Prostate gland (tissue), 2 donors: ENCODE results near the gene GDPGP1. TPM values are rescaled to one million over a fixed set of nuclear protein-coding genes. Genes with fewer than 3 reads are reported as not detected.
A peak's percentile ranks its signal among the peaks of the same experiment; 100 is the strongest.
"Not testable (repeated sequence)": the region's sequence is repeated elsewhere in the genome, so short reads cannot be mapped to it uniquely, and the experiment has no call there.

Experiments
- DNase-seq: peaks from one replicate; pipeline ENCODE4 v3.0.0-alpha.2; 2019; ENCODE audit warnings: low spot score
- H3K27ac ChIP-seq, 2 donors: fragments of 200-600 bp; sonication (generic); 2 replicates each; pipeline ENCODE4 v1.5.1; 2017 to 2019
- H3K27me3 ChIP-seq: fragments of 200-600 bp; sonication (generic); replicated peaks from 2 replicates; pipeline ENCODE4 v1.5.1; 2019; ENCODE audit not compliant: insufficient read depth
- H3K36me3 ChIP-seq, 2 donors: fragments of 200-600 bp; sonication (generic); 1 replicate in 1 of 2; 2 replicates in 1 of 2; pipeline versions ENCODE4 v1.5.1 to v1.8.1; 2017 to 2019
- H3K4me1 ChIP-seq: fragments of 200-600 bp; sonication (generic); replicated peaks from 2 replicates; pipeline ENCODE4 v1.5.1; 2019
- H3K4me3 ChIP-seq, 2 donors: fragments of 200-600 bp; sonication (generic); 2 replicates each; pipeline ENCODE4 v1.5.1; 2017 to 2019
- H3K9me3 ChIP-seq: fragments of 200-600 bp; sonication (generic); 2 replicates; pipeline ENCODE4 v1.5.1; 2017
- CTCF ChIP-seq, 4 experiments: fragments of 200-600 bp in 2 of 4; fragments of 450-650 bp in 2 of 4; sonication (generic) in 2 of 4; IDR thresholded peaks; 1 replicate in 3 of 4; 2 replicates in 1 of 4; pipeline ENCODE4 v1.5.1; 2016 to 2019; ENCODE audit warnings: antibody characterized with exemption in 4 of 4, mild to moderate bottlenecking in 2 of 4, moderate library complexity in 2 of 4
- POLR2A ChIP-seq: fragments of 450-650 bp; IDR thresholded peaks from one replicate; pipeline ENCODE4 v1.6.1; 2016; ENCODE audit warnings: antibody characterized with exemption, mild to moderate bottlenecking
- POLR2AphosphoS5 ChIP-seq: sonication (generic); formaldehyde crosslinking; IDR thresholded peaks from one replicate; pipeline ENCODE4 v1.6.1; 2017; ENCODE audit warnings: antibody characterized with exemption
- WGBS: methylation state at CpG from one replicate; pipeline ENCODE4 v1.1.5; 2018; 5-methylcytosine and 5-hydroxymethylcytosine counted together
- intact Hi-C: fragments of 100-400 bp; cut with DNase I; formaldehyde crosslinking; loops from one replicate; pipeline ENCODE4 v1.14.2; 2022
- total RNA-seq, 2 donors: library from RNA; depleted of rRNA; stranded (reverse); fragments of >200 nt; gene quantifications; one replicate each; pipeline ENCODE4 v1.1.0, GENCODE V29; 2016

Gene GDPGP1
- 10 to 100 TPM; 15.4 to 21.5 TPM for total RNA-seq

GRCh38 chr15:90234096-90234988, at the start of gene GDPGP1:
Gene GDPGP1 (plus strand): TSS chr15:90234209. CDS start chr15:90240909, 6,700 bp downstream.
- peak within 1 kb of the TSS; percentile 90 to 95 for H3K27ac ChIP-seq
- WGBS, result 12% methylated on average over 19 of the region's 49 CpGs
- H3K4me3 ChIP-seq, result peak within 1 kb of the TSS; percentile 69 to 83
- no peaks in the 10 kb centered on the region for H3K27me3 ChIP-seq
- no peaks in the 10 kb centered on the region for H3K9me3 ChIP-seq
- TF ChIP-seq POLR2A (peak; percentile 59), CTCF (IDR thresholded peaks at IDR 0.05) (peak in 1 of 4 experiments; percentile 3), POLR2AphosphoS5 (no peak)
- no peak for DNase-seq
- H3K36me3 ChIP-seq, result peaks cover 0 to 2% of the 10 kb centered on the region in 2 donors
- H3K4me1 ChIP-seq, result peaks cover 17% of the 10 kb centered on the region
- intact Hi-C loops, result loop anchor here (2.0 kb wide), 1 partner anchor 14 kb away; the partner anchor contains the start of gene TTLL13

- H3K9me3 ChIP-seq, result no peaks in the 10 kb centered on the region
- peak overlapping the region; percentile 74 to 94 for H3K4me3 ChIP-seq
- DNase-seq, result peak; percentile 70
- WGBS, result 5% methylated on average over 42 of the region's 67 CpGs
- no peaks in the 10 kb centered on the region for H3K27me3 ChIP-seq
- H3K4me1 ChIP-seq, result peaks cover 11% of the 10 kb centered on the region
- TF ChIP-seq POLR2A, result peak; percentile 70
- TF ChIP-seq CTCF (IDR thresholded peaks at IDR 0.05), result peak in 1 of 4 experiments; percentile 9
- peak; percentile 19 for TF ChIP-seq POLR2AphosphoS5
- H3K27ac ChIP-seq, result peak overlapping the region; percentile 97 to 99
- H3K36me3 ChIP-seq, result no peaks in the 10 kb centered on the region
- intact Hi-C loops, result no loop called here
These were observed 49.0 kb upstream of the GDPGP1 start for GRCh38 chr15:90184786-90185704.

- intact Hi-C loops, result no loop called here
- no peak overlapping the region for H3K4me3 ChIP-seq
- WGBS, result 49% methylated on average over 8 of the region's 8 CpGs
- DNase-seq, result no peak
- H3K4me1 ChIP-seq, result peaks cover 21% of the 10 kb centered on the region
- no peaks in the 10 kb centered on the region for H3K36me3 ChIP-seq
- TF ChIP-seq CTCF (IDR thresholded peaks at IDR 0.05) (no peak), POLR2AphosphoS5 (no peak), POLR2A (no peak)
- H3K27ac ChIP-seq, result peak overlapping the region; percentile 63 to 99
- H3K27me3 ChIP-seq, result no peaks in the 10 kb centered on the region
- no peaks in the 10 kb centered on the region for H3K9me3 ChIP-seq
These were observed 46.6 kb upstream of the GDPGP1 start for GRCh38 chr15:90187257-90187868.

GRCh38 chr15:90188065-90188464, 45.9 kb upstream of the GDPGP1 start:
- H3K27me3 ChIP-seq, DNase-seq, H3K4me3 ChIP-seq, H3K36me3 ChIP-seq, intact Hi-C loops, H3K9me3 ChIP-seq: not testable (repeated sequence)
- peaks cover 24% of the 10 kb centered on the region for H3K4me1 ChIP-seq
- WGBS, result 91% methylated on average over 7 of the region's 7 CpGs
- peak overlapping the region in 1 of 2 donors; percentile 99 for H3K27ac ChIP-seq
